SKM-1 (cell line): ENCODE results near the gene EXTL1.

Experiments
- DNase-seq: peaks from one replicate; lab custom pipeline; 2025; ENCODE audit not compliant: unreplicated experiment; lab: John Stamatoyannopoulos, UW

Gene EXTL1

GRCh38 chr1:25997828-25998761 is 23.5 kb upstream of the EXTL1 start, which contains the start of gene PAFAH2:
PAFAH2 (minus strand) TSS chr1:25998063; CDS start chr1:25990816, 7,247 bp downstream.
- DNase-seq, result peak; percentile 98

- DNase-seq, result no peak
Observed at GRCh38 chr1:25999041-25999800, 22.4 kb upstream of the EXTL1 start.

- no peak for DNase-seq
Observed at GRCh38 chr1:26003262-26003661, 18.3 kb upstream of the EXTL1 start.

- DNase-seq, result no peak
Observed at GRCh38 chr1:26003756-26004155, 17.8 kb upstream of the EXTL1 start.

GRCh38 chr1:26005434-26006105 is 16.0 kb upstream of the EXTL1 start:
- no peak for DNase-seq

GRCh38 chr1:26006710-26007109 is 14.9 kb upstream of the EXTL1 start:
- no peak for DNase-seq

GRCh38 chr1:26009796-26010447 is 11.7 kb upstream of the EXTL1 start:
- DNase-seq, result no peak

GRCh38 chr1:26010825-26011224 is 10.8 kb upstream of the EXTL1 start:
- no peak for DNase-seq

- DNase-seq, result no peak
Observed at GRCh38 chr1:26012864-26013263, 8.7 kb upstream of the EXTL1 start.

GRCh38 chr1:26014179-26014578 is 7.4 kb upstream of the EXTL1 start:
- no peak for DNase-seq

- DNase-seq, result peak; percentile 62
Observed at GRCh38 chr1:26015358-26015757, 6.2 kb upstream of the EXTL1 start.

- peak; percentile 59 for DNase-seq
Observed at GRCh38 chr1:26016258-26016952, 5.2 kb upstream of the EXTL1 start.

GRCh38 chr1:26016953-26017545 is 4.5 kb upstream of the EXTL1 start:
- peak; percentile 50 for DNase-seq

GRCh38 chr1:26017606-26018005 is 4.0 kb upstream of the EXTL1 start:
- DNase-seq, result no peak

GRCh38 chr1:26019641-26020315 is 1.8 kb upstream of the EXTL1 start:
- no peak for DNase-seq

GRCh38 chr1:26020330-26020768 is 1.2 kb upstream of the EXTL1 start:
- no peak for DNase-seq

GRCh38 chr1:26020941-26021646 is 481 bp upstream of the EXTL1 start:
- no peak for DNase-seq

GRCh38 chr1:26022404-26022779 is 817 bp downstream of the EXTL1 start:
- no peak for DNase-seq

GRCh38 chr1:26023009-26023408 is 1.4 kb downstream of the EXTL1 start:
- DNase-seq, result no peak
